ENCODE measurements around the gene GLYR1. TPM values are rescaled to one million over a fixed set of nuclear protein-coding genes. Genes with fewer than 3 reads are reported as not detected.

The GLYR1 gene
- total and polyA plus RNA-seq, 2 of the 4 experiments (the other 2 are of a cell fraction) = 26.0 to 54.2 TPM

GRCh38 chr16:4833584-4833983, 13.5 kb downstream of the GLYR1 start:
- H2BK20ac ChIP-seq (ENCODE audit: low read depth, low read length) = no peak overlapping the region
- no peak overlapping the region for H3K56ac ChIP-seq (ENCODE audit: extremely low read depth, insufficient read depth, low read length)
- peaks cover 19% of the 10 kb centered on the region; the same call in 1 of the 2 replicates for H4K20me1 ChIP-seq (ENCODE audit: insufficient read depth, low read length)
- in situ Hi-C loops (cut with MboI; ENCODE audit: low sequenced_read_pairs) (no loop called here), dilution Hi-C loops (cut with HindIII; ENCODE audit: low sequenced_read_pairs, unreplicated experiment) (no loop called here), intact Hi-C loops (cut with micrococcal nuclease) (no loop called here)
- TF ChIP-seq MXI1 (IDR thresholded peaks at IDR 0.05; ENCODE audit: borderline replicate concordance, low read depth, low read length) (no peak), NFE2L2 (IDR thresholded peaks at IDR 0.05; ENCODE audit: low read depth, low read length) (no peak)
- no peak overlapping the region for H3K4me2 ChIP-seq (ENCODE audit: low read depth, low read length)
- H3K4me1 ChIP-seq (ENCODE audit: control insufficient read depth, insufficient read depth, low read length) = no peaks in the 10 kb centered on the region
- H2BK15ac ChIP-seq (ENCODE audit: low read depth, low read length) = no peak overlapping the region
- H4K8ac ChIP-seq (ENCODE audit: low read depth in 2 of 2, low read length in 2 of 2) = no peak overlapping the region
- no peaks in the 10 kb centered on the region for H3K9me1 ChIP-seq (ENCODE audit: insufficient read depth, low read length)
- H3K4ac ChIP-seq (ENCODE audit: low read depth, low read length) = no peak overlapping the region
- H2AFZ ChIP-seq (replicated peaks; ENCODE audit: low read length, poor library complexity) = no peak overlapping the region
- H4K5ac ChIP-seq (ENCODE audit: low read depth, low read length) = no peak overlapping the region
- no peak overlapping the region for H2BK5ac ChIP-seq (ENCODE audit: low read depth, low read length, poor library complexity, severe bottlenecking)
- H3K36me3 ChIP-seq (ENCODE audit: control insufficient read depth, insufficient read depth, low read length) = peaks cover 64% of the 10 kb centered on the region
- H3K27me3 ChIP-seq (ENCODE audit: control insufficient read depth, insufficient read depth, low read length) = no peaks in the 10 kb centered on the region
- DNase-seq = no peak
- H2AK9ac ChIP-seq (replicated peaks; ENCODE audit: low read depth, low read length, poor library complexity) = no peak overlapping the region
- ChIA-PET CTCF (interaction anchor here (0.6 kb wide), 1 partner anchor 65 kb away, joined by 4 read pairs; no protein-coding TSS in a partner anchor), POLR2A (ENCODE audit: unreplicated experiment) (no interaction called here)
- no TSS peak for BruUV-seq (replicated peaks)
- H3K9me3 ChIP-seq (ENCODE audit: control insufficient read depth, insufficient read depth, low read length) = no peaks in the 10 kb centered on the region
- H3K27ac ChIP-seq (ENCODE audit: insufficient read depth, low read length) = no peak overlapping the region
- H2BK120ac ChIP-seq (ENCODE audit: low read depth, low read length) = no peak overlapping the region
- ATAC-seq (ENCODE audit: low read depth) = no peak
- H3K79me1 ChIP-seq (ENCODE audit: low read depth in 1 of 2, low read length in 2 of 2) = peaks cover 47 to 50% of the 10 kb centered on the region in 2 experiments
- no CpG with 5 or more reads among the region's 1 CpG for WGBS, 2 experiments (ENCODE audit: extremely low coverage in 2 of 2, insufficient read length in 1 of 2)
- no peak overlapping the region for H4K91ac ChIP-seq (ENCODE audit: insufficient read depth, low read depth, low read length)
- no peak overlapping the region for H3K14ac ChIP-seq (replicated peaks; ENCODE audit: low read depth, low read length)
- H3K23ac ChIP-seq (ENCODE audit: low read depth, low read length) = no peak overlapping the region
- H3K18ac ChIP-seq (ENCODE audit: low read depth, low read length) = no peak overlapping the region
- no peak overlapping the region for H3K4me3 ChIP-seq (ENCODE audit: insufficient read depth, low read depth, low read length)
- H2AK5ac ChIP-seq (ENCODE audit: low read depth, low read length) = no peak overlapping the region
- no peak overlapping the region for H3K9ac ChIP-seq (ENCODE audit: low read depth, low read length)
